Measurements from ENCODE around the gene C19orf38.

- TF ChIP-seq POLR2AphosphoS5 (IDR thresholded peaks at IDR 0.05) = no peak
- TF ChIP-seq, protein P1, sequence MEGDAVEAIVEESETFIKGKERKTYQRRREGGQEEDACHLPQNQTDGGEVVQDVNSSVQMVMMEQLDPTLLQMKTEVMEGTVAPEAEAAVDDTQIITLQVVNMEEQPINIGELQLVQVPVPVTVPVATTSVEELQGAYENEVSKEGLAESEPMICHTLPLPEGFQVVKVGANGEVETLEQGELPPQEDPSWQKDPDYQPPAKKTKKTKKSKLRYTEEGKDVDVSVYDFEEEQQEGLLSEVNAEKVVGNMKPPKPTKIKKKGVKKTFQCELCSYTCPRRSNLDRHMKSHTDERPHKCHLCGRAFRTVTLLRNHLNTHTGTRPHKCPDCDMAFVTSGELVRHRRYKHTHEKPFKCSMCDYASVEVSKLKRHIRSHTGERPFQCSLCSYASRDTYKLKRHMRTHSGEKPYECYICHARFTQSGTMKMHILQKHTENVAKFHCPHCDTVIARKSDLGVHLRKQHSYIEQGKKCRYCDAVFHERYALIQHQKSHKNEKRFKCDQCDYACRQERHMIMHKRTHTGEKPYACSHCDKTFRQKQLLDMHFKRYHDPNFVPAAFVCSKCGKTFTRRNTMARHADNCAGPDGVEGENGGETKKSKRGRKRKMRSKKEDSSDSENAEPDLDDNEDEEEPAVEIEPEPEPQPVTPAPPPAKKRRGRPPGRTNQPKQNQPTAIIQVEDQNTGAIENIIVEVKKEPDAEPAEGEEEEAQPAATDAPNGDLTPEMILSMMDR (IDR thresholded peaks at IDR 0.05) = no peak
These were observed 4.7 kb downstream of the C19orf38 start for GRCh38 chr19:10852941-10853340.
